HepG2 (cell line): ENCODE measurements around the gene FAM219B. TPM values are rescaled to one million over a fixed set of nuclear protein-coding genes. Genes with fewer than 3 reads are reported as not detected.

Experiments
- AGO1 ChIP-seq: fragments of 200-400 bp; formaldehyde crosslinking; IDR thresholded peaks from 2 replicates; pipeline ENCODE4 v1.6.1; 2017; ENCODE audit warnings: mild to moderate bottlenecking, low read depth, low read length, moderate library complexity; ENCODE audit not compliant: poor library complexity, severe bottlenecking
- AGO2 ChIP-seq: fragments of 200-400 bp; formaldehyde crosslinking; optimal IDR thresholded peaks from 2 replicates; pipeline ENCODE3; 2017; ENCODE audit warnings: mild to moderate bottlenecking, low read depth, low read length, moderate library complexity
- ATRX ChIP-seq: sonication (generic); formaldehyde crosslinking; IDR thresholded peaks from 2 replicates; pipeline ENCODE4 v1.4.0; 2020; ENCODE audit warnings: missing genetic modification reagents, borderline replicate concordance
- BRD4 ChIP-seq: sonication (generic); formaldehyde crosslinking; IDR thresholded peaks from 2 replicates; pipeline ENCODE4 v1.4.0; 2020; ENCODE audit warnings: missing genetic modification reagents
- ELF4 ChIP-seq: sonication (generic); formaldehyde crosslinking; IDR thresholded peaks from 2 replicates; pipeline ENCODE4 v1.5.0; 2020; ENCODE audit warnings: missing genetic modification reagents, mild to moderate bottlenecking, moderate library complexity, borderline replicate concordance
- FOXP1 ChIP-seq, 2 experiments: fragments of 450-650 bp in 1 of 2; IDR thresholded peaks; 2 replicates each; pipeline ENCODE4 v1.6.1; 2017 to 2018; ENCODE audit warnings: antibody characterized with exemption in 1 of 2
- MAFK ChIP-seq, 2 experiments: IDR thresholded peaks in 1 of 2; conservative IDR thresholded peaks in 1 of 2; 2 replicates each; pipeline ENCODE4 v1.6.1; 2011; ENCODE audit warnings: improper control_type of control experiment in 2 of 2, low read length in 2 of 2
- NFATC3 ChIP-seq: sonication (generic); formaldehyde crosslinking; IDR thresholded peaks from 2 replicates; pipeline ENCODE4 v1.5.1; 2020; ENCODE audit warnings: mild to moderate bottlenecking, missing genetic modification reagents
- NFKBIZ ChIP-seq: IDR thresholded peaks from 2 replicates; pipeline ENCODE4 v1.6.1; 2018; ENCODE audit warnings: missing genetic modification reagents, missing compliant biosample characterization
- NR3C1 ChIP-seq: sonication (generic); formaldehyde crosslinking; IDR thresholded peaks from 2 replicates; pipeline ENCODE4 v1.4.0; 2020; ENCODE audit warnings: missing genetic modification reagents
- RBFOX2 ChIP-seq: fragments of 200-400 bp; formaldehyde crosslinking; IDR thresholded peaks from 2 replicates; pipeline ENCODE4 v1.6.1; 2017; ENCODE audit warnings: low read depth, mild to moderate bottlenecking, low read length
- RFX1 ChIP-seq: fragments of 450-650 bp; IDR thresholded peaks from 2 replicates; pipeline ENCODE4 v1.6.1; 2017
- ZFP36 ChIP-seq: fragments of 150-350 bp; IDR thresholded peaks from 2 replicates; pipeline ENCODE4 v1.6.1; 2018; ENCODE audit warnings: borderline replicate concordance, low read length, low read depth; ENCODE audit not compliant: partially characterized antibody
- ZFP82 ChIP-seq: sonication (generic); formaldehyde crosslinking; IDR thresholded peaks from 2 replicates; pipeline ENCODE4 v1.5.1; 2020; ENCODE audit warnings: mild to moderate bottlenecking, missing genetic modification reagents, borderline replicate concordance
- ZNF326 ChIP-seq: sonication (generic); formaldehyde crosslinking; IDR thresholded peaks from 2 replicates; pipeline ENCODE4 v1.4.0; 2020; ENCODE audit warnings: missing genetic modification reagents, borderline replicate concordance
- ZNF343 ChIP-seq: sonication (generic); formaldehyde crosslinking; IDR thresholded peaks from 2 replicates; pipeline ENCODE4 v1.4.0; 2020; ENCODE audit warnings: mild to moderate bottlenecking, missing genetic modification reagents
- ZNF460 ChIP-seq: sonication (generic); formaldehyde crosslinking; IDR thresholded peaks from 2 replicates; pipeline ENCODE4 v1.5.1; 2020; ENCODE audit warnings: missing genetic modification reagents, mild to moderate bottlenecking, borderline replicate concordance
- ZNF501 ChIP-seq: sonication (generic); formaldehyde crosslinking; IDR thresholded peaks from 2 replicates; pipeline ENCODE4 v1.5.1; 2020; ENCODE audit warnings: mild to moderate bottlenecking, moderate library complexity, missing genetic modification reagents
- ZNF557 ChIP-seq: sonication (generic); formaldehyde crosslinking; IDR thresholded peaks from 2 replicates; pipeline ENCODE4 v1.4.0; 2020; ENCODE audit warnings: missing genetic modification reagents
- ZNF607 ChIP-seq: sonication (generic); formaldehyde crosslinking; IDR thresholded peaks from 2 replicates; pipeline ENCODE4 v1.5.1; 2020; ENCODE audit warnings: missing genetic modification reagents, mild to moderate bottlenecking, borderline replicate concordance
- ZNF775 ChIP-seq: sonication (generic); formaldehyde crosslinking; IDR thresholded peaks from 2 replicates; pipeline ENCODE4 v1.4.0; 2020; ENCODE audit warnings: missing genetic modification reagents, mild to moderate bottlenecking, moderate library complexity, borderline replicate concordance
- ZNF788 ChIP-seq: sonication (generic); formaldehyde crosslinking; IDR thresholded peaks from 2 replicates; pipeline ENCODE4 v1.5.0; 2020; ENCODE audit warnings: mild to moderate bottlenecking, missing genetic modification reagents, borderline replicate concordance
- ZSCAN20 ChIP-seq: sonication (generic); formaldehyde crosslinking; IDR thresholded peaks from 2 replicates; pipeline ENCODE4 v1.4.0; 2020; ENCODE audit warnings: missing genetic modification reagents, mild to moderate bottlenecking, borderline replicate concordance
- ZZZ3 ChIP-seq: sonication (generic); formaldehyde crosslinking; IDR thresholded peaks from 2 replicates; pipeline ENCODE4 v1.4.0; 2020; ENCODE audit warnings: missing genetic modification reagents, mild to moderate bottlenecking, borderline replicate concordance
- polyA plus RNA-seq, 8 experiments: library from polyadenylated mRNA; depleted of rRNA in 3 of 8; stranded (reverse) in 7 of 8; unstranded in 1 of 8; fragments of >200 nt; fragmentation: Illumina TruSeq in 4 of 8; extraction: Trizol in 4 of 8; gene quantifications; 2 replicates each; pipeline versions ENCODE4 v1.2.1 to v1.2.3, GENCODE V29; 2011 to 2016; ENCODE audit warnings: low read depth in 4 of 8, missing spikeins in 1 of 8, mixed read lengths in 1 of 8; ENCODE audit not compliant: insufficient read depth in 1 of 8
- total RNA-seq, 5 experiments: library from RNA; depleted of rRNA; stranded (reverse); fragments of >200 nt; fragmentation: Illumina TruSeq; extraction: Trizol; gene quantifications; 2 replicates each; pipeline ENCODE4 v1.2.3, GENCODE V29; 2016; ENCODE audit warnings: low read depth in 1 of 5
- TF ChIP-seq, protein P1 (sequence below): sonication (generic); formaldehyde crosslinking; IDR thresholded peaks from 2 replicates; pipeline ENCODE4 v1.4.0; 2020; ENCODE audit warnings: mild to moderate bottlenecking, missing genetic modification reagents, borderline replicate concordance
- TF ChIP-seq, protein P2 (sequence below): sonication (generic); IDR thresholded peaks from 2 replicates; pipeline ENCODE4 v1.6.1; 2016; ENCODE audit warnings: low read depth, borderline replicate concordance
- TF ChIP-seq, protein P3 (sequence below): sonication (generic); formaldehyde crosslinking; IDR thresholded peaks from 2 replicates; pipeline ENCODE4 v1.8.0; 2022; ENCODE audit warnings: mild to moderate bottlenecking, missing genetic modification reagents, borderline replicate concordance

Gene FAM219B
- total and polyA plus RNA-seq, 2 of the 13 experiments (the other 11 are each of a cell fraction or from before 2014, with no cell fraction given) = 36.6 to 50.2 TPM

DNA sequence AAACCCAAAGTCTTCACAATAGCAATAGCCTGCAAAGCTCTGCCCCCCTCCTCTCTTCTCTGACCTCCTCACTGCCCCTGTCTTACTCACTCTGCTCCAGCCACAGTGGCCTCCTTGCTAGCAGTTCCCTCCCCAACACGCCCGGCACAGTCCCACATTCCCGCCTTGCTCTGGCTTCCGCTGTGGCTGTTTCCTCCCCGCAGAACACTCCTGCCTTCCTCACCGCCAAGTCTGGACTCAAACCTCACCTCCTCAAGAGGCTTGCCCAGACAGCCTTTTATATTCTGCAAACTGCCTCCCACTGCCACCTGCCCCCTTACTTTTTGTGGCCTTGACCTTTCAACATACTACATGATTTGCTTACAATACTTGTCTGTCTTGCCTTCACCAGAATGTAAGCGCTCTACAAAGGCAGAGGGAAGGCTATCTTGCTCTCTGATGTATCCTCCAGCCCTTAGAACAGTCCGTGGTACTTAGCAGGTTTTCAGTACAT lies 17.2 kb downstream of the FAM219B start (continued):
- TF ChIP-seq AGO1 (no peak), RBFOX2 (no peak), ZNF788 (CRISPR knock-in tag) (no peak), ZSCAN20 (CRISPR knock-in tag) (no peak), ZNF460 (CRISPR knock-in tag) (no peak), ZNF343 (CRISPR knock-in tag) (no peak), ELF4 (CRISPR knock-in tag) (no peak), ZNF501 (CRISPR knock-in tag) (no peak), BRD4 (CRISPR knock-in tag) (no peak), ZNF557 (CRISPR knock-in tag) (no peak), ZNF607 (CRISPR knock-in tag) (no peak), NR3C1 (CRISPR knock-in tag) (no peak), NFATC3 (CRISPR knock-in tag) (no peak), ZFP82 (CRISPR knock-in tag) (no peak), ZFP36 (no peak), ZNF326 (CRISPR knock-in tag) (no peak), ATRX (CRISPR knock-in tag) (no peak), MAFK (conservative IDR thresholded peaks at IDR 0.05 in 1 of 2, IDR thresholded peaks at IDR 0.05 in 1 of 2; ENCODE audit: low read length in 2 of 2) (no peak), ZZZ3 (CRISPR knock-in tag) (no peak), AGO2 (no peak), ZNF775 (CRISPR knock-in tag) (no peak), NFKBIZ (no peak), FOXP1 (IDR thresholded peaks at IDR 0.05) (no peak), FOXP1 (CRISPR knock-in tag; IDR thresholded peaks at IDR 0.05) (no peak), RFX1 (no peak)
- TF ChIP-seq, protein P1, sequence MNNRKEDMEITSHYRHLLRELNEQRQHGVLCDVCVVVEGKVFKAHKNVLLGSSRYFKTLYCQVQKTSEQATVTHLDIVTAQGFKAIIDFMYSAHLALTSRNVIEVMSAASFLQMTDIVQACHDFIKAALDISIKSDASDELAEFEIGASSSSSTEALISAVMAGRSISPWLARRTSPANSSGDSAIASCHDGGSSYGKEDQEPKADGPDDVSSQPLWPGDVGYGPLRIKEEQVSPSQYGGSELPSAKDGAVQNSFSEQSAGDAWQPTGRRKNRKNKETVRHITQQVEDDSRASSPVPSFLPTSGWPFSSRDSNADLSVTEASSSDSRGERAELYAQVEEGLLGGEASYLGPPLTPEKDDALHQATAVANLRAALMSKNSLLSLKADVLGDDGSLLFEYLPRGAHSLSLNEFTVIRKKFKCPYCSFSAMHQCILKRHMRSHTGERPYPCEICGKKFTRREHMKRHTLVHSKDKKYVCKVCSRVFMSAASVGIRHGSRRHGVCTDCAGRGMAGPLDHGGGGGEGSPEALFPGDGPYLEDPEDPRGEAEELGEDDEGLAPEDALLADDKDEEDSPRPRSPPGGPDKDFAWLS = no peak
- TF ChIP-seq, protein P2, sequence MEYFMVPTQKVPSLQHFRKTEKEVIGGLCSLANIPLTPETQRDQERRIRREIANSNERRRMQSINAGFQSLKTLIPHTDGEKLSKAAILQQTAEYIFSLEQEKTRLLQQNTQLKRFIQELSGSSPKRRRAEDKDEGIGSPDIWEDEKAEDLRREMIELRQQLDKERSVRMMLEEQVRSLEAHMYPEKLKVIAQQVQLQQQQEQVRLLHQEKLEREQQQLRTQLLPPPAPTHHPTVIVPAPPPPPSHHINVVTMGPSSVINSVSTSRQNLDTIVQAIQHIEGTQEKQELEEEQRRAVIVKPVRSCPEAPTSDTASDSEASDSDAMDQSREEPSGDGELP = no peak
- TF ChIP-seq, protein P3, sequence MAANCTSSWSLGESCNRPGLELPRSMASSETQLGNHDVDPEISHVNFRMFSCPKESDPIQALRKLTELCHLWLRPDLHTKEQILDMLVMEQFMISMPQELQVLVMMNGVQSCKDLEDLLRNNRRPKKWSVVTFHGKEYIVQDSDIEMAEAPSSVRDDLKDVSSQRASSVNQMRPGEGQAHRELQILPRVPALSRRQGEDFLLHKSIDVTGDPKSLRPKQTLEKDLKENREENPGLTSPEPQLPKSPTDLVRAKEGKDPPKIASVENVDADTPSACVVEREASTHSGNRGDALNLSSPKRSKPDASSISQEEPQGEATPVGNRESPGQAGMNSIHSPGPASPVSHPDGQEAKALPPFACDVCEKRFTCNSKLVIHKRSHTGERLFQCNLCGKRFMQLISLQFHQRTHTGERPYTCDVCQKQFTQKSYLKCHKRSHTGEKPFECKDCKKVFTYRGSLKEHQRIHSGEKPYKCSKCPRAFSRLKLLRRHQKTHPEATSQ (CRISPR knock-in tag) = peak; percentile 81; the same call in 1 of the 2 replicates
